OCI-LY3 (cell line): Measurements from ENCODE around the gene EPHA3.
A peak's percentile ranks its signal among the peaks of the same experiment; 100 is the strongest.

ENCODE experiments used
- H2AFZ ChIP-seq: fragments of 200-600, 300-600 bp; shearing (Covaris generic); 2 replicates; pipeline ENCODE4 v1.6.0; 2014; ENCODE audit warnings: antibody characterized with exemption, low read depth, low read length
- H3K27ac ChIP-seq: fragments of 200-600, 300-600 bp; sonication (generic); 2 replicates; pipeline ENCODE4 v1.5.1; 2014; ENCODE audit warnings: mild to moderate bottlenecking, low read length, moderate library complexity, mixed read lengths
- H3K27me3 ChIP-seq: fragments of 200-600, 300-600 bp; sonication (generic); 2 replicates; pipeline ENCODE4 v1.6.1; 2014; ENCODE audit warnings: low read depth, low read length, mixed read lengths
- H3K36me3 ChIP-seq: fragments of 200-600, 300-600 bp; sonication (generic); replicated peaks from 2 replicates; pipeline ENCODE3; 2014; ENCODE audit warnings: low read depth, low read length, mixed read lengths
- H3K4me1 ChIP-seq: fragments of 300-600, 200-600 bp; sonication (generic); 2 replicates; pipeline ENCODE4 v1.6.1; 2014; ENCODE audit warnings: low read length, mixed read lengths
- H3K4me2 ChIP-seq: fragments of 200-600, 300-600 bp; sonication (generic); 2 replicates; pipeline ENCODE4 v1.6.1; 2014; ENCODE audit warnings: low read length, mixed read lengths
- H3K4me3 ChIP-seq: fragments of 300-600, 200-600 bp; sonication (generic); 2 replicates; pipeline ENCODE4 v1.5.1; 2014; ENCODE audit warnings: antibody characterized with exemption, mild to moderate bottlenecking, low read length, moderate library complexity
- H3K79me2 ChIP-seq: fragments of 300-600, 200-600 bp; shearing (Covaris generic); 2 replicates; pipeline ENCODE4 v1.6.1; 2014; ENCODE audit warnings: mild to moderate bottlenecking, low read length, mixed read lengths
- H3K9ac ChIP-seq: fragments of 300-600, 200-600 bp; shearing (Covaris generic); 2 replicates; pipeline ENCODE4 v1.6.0; 2014; ENCODE audit warnings: mild to moderate bottlenecking, low read length, moderate library complexity
- H3K9me3 ChIP-seq: fragments of 200-600, 300-600 bp; shearing (Covaris generic); 2 replicates; pipeline ENCODE4 v1.6.1; 2014; ENCODE audit warnings: low read length, mixed read lengths; ENCODE audit not compliant: insufficient read depth
- H4K20me1 ChIP-seq: fragments of 200-600, 300-600 bp; sonication (generic); 2 replicates; pipeline ENCODE4 v1.6.1; 2016; ENCODE audit warnings: low read length, mixed read lengths; ENCODE audit not compliant: insufficient read depth
- CTCF ChIP-seq: fragments of 200-600, 300-600 bp; sonication (generic); IDR thresholded peaks from 2 replicates; pipeline ENCODE4 v1.5.1; 2014; ENCODE audit warnings: antibody characterized with exemption, low read length, low read depth
- EZH2phosphoT487 ChIP-seq: fragments of 200-600 bp; shearing (Covaris generic); IDR thresholded peaks from 2 replicates; pipeline ENCODE4 v1.6.1; 2018; ENCODE audit warnings: antibody characterized with exemption, mixed run types, low read depth

The EPHA3 gene

DNA sequence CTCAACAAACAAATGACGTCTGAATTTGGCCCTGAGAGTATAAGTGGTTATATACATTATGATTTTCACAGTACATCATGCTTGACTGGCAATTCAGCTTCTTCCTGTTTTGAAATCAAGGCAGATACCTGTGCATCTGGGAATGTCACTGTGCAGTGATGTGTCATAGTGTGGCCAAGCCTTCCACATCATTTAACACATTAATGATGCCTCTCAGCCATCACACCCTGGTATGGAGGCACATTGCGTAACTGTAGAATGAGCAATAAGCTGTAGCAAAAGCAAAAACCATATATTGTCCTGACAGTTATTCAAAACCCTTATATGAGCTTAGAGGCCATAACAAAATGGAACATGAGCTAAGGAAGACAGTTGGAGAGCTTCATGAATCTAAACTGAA lies 246.0 kb downstream of the EPHA3 start:
- H4K20me1 ChIP-seq, result no peaks in the 10 kb centered on the region
- H3K4me1 ChIP-seq, result no peaks in the 10 kb centered on the region
- H3K9ac ChIP-seq, result no peak overlapping the region
- H3K4me2 ChIP-seq, result no peak overlapping the region
- H3K4me3 ChIP-seq, result no peak overlapping the region
- TF ChIP-seq EZH2phosphoT487 (no peak), CTCF (no peak)
- no peak overlapping the region for H2AFZ ChIP-seq
- H3K27ac ChIP-seq, result no peak overlapping the region
- no peaks in the 10 kb centered on the region for H3K9me3 ChIP-seq
- no peaks in the 10 kb centered on the region for H3K36me3 ChIP-seq
- H3K27me3 ChIP-seq, result no peaks in the 10 kb centered on the region
- no peaks in the 10 kb centered on the region for H3K79me2 ChIP-seq

GRCh38 chr3:89358281-89358680 lies 250.9 kb downstream of the EPHA3 start:
- Histone ChIP-seq H3K27ac (no peak overlapping the region), H2AFZ (no peak overlapping the region)
- TF ChIP-seq CTCF (no peak), EZH2phosphoT487 (no peak)

GRCh38 chr3:89360156-89360555 lies 252.7 kb downstream of the EPHA3 start:
- peaks cover 6% of the 10 kb centered on the region for H3K4me1 ChIP-seq
- H3K9me3 ChIP-seq, result no peaks in the 10 kb centered on the region
- H3K36me3 ChIP-seq, result no peaks in the 10 kb centered on the region
- no peak overlapping the region for H2AFZ ChIP-seq
- no peak overlapping the region for H3K9ac ChIP-seq
- no peak overlapping the region for H3K4me3 ChIP-seq
- H3K27me3 ChIP-seq, result no peaks in the 10 kb centered on the region
- no peak overlapping the region for H3K4me2 ChIP-seq
- TF ChIP-seq EZH2phosphoT487, result no peak
- TF ChIP-seq CTCF, result no peak
- no peak overlapping the region for H3K27ac ChIP-seq
- no peaks in the 10 kb centered on the region for H4K20me1 ChIP-seq
- H3K79me2 ChIP-seq, result no peaks in the 10 kb centered on the region

More at GRCh38 chr3:89358281-89358680, 250.9 kb downstream of the EPHA3 start:
- no peaks in the 10 kb centered on the region for H4K20me1 ChIP-seq
- no peak overlapping the region for H3K4me2 ChIP-seq
- no peaks in the 10 kb centered on the region for H3K79me2 ChIP-seq
- no peaks in the 10 kb centered on the region for H3K27me3 ChIP-seq
- no peaks in the 10 kb centered on the region for H3K36me3 ChIP-seq
- no peak overlapping the region for H3K9ac ChIP-seq
- H3K4me1 ChIP-seq, result peaks cover 6% of the 10 kb centered on the region
- no peaks in the 10 kb centered on the region for H3K9me3 ChIP-seq
- no peak overlapping the region for H3K4me3 ChIP-seq

GRCh38 chr3:89362496-89362895 lies 255.1 kb downstream of the EPHA3 start:
- peak overlapping the region; percentile 27 for H3K4me2 ChIP-seq
- no peak overlapping the region for H3K9ac ChIP-seq
- H3K27ac ChIP-seq, result no peak overlapping the region
- no peaks in the 10 kb centered on the region for H4K20me1 ChIP-seq
- peak overlapping the region; percentile 55; the same call in 1 of the 2 replicates for H2AFZ ChIP-seq
- H3K27me3 ChIP-seq, result no peaks in the 10 kb centered on the region
- H3K4me1 ChIP-seq, result peaks cover 6% of the 10 kb centered on the region
- H3K79me2 ChIP-seq, result no peaks in the 10 kb centered on the region
- TF ChIP-seq EZH2phosphoT487 (no peak), CTCF (no peak)
- no peaks in the 10 kb centered on the region for H3K9me3 ChIP-seq
- H3K4me3 ChIP-seq, result no peak overlapping the region
- no peaks in the 10 kb centered on the region for H3K36me3 ChIP-seq
